HG03095 (cell line): ENCODE measurements around the gene GIT2.
"Not testable (repeated sequence)": the region's sequence is repeated elsewhere in the genome, so short reads cannot be mapped to it uniquely, and the experiment has no call there.

Experiments used
- ATAC-seq: cut with Tn5 transposase; IDR thresholded peaks from one replicate; pipeline ENCODE4 v1.9.1; 2021; ENCODE audit warnings: moderate library complexity; ENCODE audit not compliant: unreplicated experiment

The GIT2 gene

DNA sequence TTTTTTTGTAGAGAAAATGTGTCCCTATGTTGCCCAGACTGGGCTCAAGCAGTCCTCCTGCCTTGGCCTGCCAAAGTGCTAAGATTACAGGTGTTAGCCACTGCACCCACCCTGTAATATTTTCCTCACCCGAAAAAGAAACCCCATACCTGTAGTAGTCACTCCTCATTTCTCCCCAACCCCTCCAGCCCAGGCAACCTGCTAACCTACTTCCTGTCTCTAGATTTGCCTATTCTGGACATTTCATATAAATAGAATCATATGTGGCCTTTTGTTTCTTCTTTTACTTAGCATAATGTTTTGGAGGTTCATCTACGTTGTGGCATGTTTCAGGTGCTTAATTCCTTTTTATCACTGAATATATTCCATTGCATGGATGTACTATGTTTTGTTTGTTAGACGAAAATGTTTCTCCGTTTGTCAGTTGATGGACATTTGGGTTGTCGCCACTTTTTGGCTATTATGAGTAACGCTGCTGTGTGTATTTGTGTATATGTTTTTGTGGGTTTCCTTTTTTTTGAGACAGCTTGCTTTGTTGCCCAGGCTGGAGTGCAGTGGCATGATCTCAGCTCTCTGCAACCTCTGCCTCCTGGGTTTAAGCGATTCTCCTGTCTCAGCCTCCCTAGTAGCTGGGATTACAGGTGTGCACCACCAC is 9.3 kb upstream of the GIT2 start:
- peak; percentile 39 for ATAC-seq

DNA sequence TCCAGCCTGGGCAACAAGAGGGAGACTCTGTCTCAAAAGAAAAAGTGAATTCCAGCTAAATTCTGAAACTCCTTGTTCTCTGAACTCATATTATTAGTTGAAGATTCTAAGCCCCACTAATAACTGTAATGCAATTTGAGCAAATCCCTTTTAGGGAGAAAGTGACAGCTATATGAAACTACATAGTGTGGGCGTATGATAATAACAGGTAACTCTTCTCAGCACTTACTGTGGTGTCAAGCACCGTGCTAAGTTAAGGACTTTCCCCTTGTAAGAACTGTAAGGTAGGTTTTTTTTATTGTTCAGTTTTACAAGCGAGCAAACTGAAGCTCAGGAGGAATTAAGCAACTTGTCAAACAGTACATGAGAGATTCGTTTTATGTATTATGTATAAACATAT is 8.4 kb upstream of the GIT2 start:
- ATAC-seq = peak; percentile 61

DNA sequence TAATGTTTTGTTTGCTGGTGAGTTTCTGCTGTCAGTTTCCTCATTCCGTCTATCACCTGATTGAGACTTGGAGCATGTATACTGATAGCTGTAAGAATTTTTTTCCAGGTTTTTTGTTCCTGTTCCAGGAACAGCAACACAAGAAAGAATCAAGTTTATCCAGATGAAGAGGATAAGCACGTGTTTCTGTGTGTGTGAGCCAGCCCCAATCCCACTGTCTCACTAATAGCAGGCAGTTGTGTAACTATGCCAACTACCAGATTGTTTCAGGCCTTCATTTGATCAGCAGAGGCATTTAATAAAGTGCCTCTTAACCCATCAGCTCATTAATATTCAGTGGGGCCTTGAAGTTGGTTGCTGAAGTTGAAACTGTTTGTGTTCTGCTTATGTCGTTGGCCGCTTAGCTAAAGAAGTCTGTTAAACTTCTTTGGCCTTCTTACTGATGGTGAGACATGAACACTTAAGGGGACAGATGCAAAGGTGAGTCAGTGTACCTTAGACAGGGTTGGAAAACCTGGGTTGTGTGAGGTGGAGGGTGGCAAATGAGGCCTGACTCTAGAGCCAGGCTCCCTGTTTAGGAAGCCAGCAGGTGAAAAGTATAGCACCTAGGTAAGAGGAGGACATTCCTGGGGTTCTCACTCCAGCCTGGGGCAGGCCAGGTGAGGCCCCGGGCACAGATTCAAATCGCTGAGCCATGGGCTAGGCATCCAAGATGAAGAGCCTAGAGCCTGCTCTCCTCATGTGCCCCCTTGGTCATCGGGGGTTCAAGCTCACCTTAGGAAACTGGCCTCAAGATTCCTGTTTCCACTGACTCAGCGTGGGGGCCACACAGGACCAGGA is 6.7 kb upstream of the GIT2 start:
- no peak for ATAC-seq

GRCh38 chr12:110001596-110001995 is 5.4 kb upstream of the GIT2 start:
- ATAC-seq = no peak

DNA sequence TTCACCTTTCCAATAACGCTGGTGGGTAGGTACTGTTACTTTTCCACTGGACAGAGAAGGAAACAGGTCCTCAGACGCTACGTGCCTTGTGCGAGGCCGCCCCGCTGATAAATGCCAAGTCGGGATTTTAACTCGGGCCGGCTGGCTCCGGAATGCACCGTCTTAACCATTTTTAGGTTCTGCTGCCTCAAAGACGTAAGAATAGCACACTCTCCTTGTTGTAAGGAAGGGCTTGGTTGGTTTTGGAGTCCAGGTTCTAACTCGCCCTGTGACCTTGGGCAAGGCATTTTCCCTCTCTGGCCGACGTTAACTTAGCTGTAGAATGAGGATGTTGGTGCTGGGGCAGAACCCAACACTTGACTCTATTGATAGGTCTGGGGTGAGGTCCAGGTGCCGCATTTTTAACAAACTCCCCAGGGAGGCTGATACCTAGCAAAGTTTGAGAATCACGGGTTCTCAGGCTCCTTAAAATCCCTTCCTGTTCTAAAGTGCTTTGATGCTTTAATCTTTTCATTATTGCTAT is 3.9 kb upstream of the GIT2 start:
- no peak for ATAC-seq

DNA sequence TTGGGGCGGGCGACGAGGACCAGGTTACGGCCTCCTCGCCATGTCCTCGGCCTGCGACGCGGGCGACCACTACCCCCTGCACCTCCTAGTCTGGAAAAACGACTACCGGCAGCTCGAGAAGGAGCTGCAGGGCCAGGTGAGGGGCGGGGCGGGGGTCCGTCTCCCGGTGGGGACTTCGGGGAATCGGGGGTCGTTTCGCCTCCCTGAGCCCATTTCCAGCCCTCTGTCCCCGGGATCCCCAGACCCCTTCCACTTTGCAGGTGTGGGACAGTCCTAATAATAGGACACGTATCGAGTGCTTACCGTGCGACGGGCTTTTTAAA is 3.4 kb upstream of the GIT2 start:
- ATAC-seq = no peak

- ATAC-seq = peak; percentile 41
Observed at GRCh38 chr12:109998904-109999648, 2.9 kb upstream of the GIT2 start, which contains the start of gene ANKRD13A. TSS of gene ANKRD13A (plus strand) at chr12:109999430. CDS start at chr12:109999689, 259 bp downstream.

DNA sequence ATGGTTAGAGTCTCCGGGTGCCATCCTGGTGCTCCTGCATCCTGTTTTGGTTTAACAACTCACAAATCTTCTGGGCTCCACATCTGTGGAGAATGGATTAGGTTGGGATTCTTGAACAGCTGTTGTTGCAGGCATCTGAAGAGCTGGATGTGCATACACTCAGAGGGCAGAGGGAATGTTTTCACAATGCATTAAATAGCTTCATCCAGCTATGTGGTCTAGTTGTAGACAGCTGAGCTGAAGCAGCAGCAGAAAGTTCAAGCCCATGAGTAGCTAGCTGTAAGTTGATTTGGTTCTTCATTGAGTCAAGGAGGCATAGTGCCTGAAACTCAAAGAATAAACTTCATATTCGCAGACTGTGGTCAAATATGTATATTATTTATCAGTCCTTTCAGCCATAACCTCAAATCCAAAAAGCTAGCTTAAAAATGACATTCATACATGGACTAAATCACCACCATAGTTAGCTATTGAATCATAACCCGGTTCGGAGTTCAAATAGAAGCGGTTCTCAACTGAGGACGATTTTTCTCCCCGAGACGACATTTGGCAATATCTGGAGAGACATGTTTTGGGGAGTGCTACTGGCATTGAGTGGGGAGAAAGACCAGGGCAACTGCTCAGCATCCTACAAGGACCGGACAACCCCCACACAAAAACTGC is 2.2 kb upstream of the GIT2 start:
- no peak for ATAC-seq

DNA sequence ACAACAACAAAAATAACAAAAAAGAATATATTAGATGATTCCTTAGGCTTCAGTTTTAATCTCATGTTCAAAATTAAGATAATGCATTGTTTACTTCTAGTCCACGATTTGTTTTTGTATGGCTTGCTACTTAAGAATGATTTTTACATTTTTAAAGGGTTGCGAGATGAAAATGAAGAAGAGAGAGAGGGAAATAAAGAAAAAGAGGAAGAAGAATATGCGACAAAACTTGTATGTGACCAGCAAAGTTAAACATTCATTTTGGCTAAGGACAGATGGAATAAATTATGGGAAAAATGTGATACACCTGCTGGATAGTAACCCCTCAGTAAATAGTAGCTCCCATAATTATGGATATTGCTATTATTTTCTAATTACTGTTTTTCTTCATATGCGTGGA is 1.2 kb upstream of the GIT2 start:
- ATAC-seq = no peak

GRCh38 chr12:109996483-109996853 is 300 bp upstream of the GIT2 start:
- no peak for ATAC-seq

DNA sequence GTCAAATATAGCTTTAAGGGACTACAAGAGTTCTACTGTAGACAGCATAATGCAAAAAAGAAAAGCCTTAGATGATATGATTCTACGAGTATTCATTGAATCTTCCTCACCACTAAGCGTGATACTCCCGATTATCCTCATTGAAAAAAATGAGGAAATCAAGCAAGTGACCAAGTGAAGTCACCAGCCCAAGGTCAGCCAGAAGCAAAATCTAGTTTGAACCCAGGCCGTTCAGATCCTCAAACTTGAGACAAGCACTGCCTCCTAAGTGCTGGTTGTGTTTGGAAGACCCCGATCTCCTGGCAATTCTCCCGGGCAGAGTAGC is 845 bp downstream of the GIT2 start:
- ATAC-seq = no peak

- ATAC-seq = no peak
Observed at GRCh38 chr12:109994401-109995175, 1.6 kb downstream of the GIT2 start.

DNA sequence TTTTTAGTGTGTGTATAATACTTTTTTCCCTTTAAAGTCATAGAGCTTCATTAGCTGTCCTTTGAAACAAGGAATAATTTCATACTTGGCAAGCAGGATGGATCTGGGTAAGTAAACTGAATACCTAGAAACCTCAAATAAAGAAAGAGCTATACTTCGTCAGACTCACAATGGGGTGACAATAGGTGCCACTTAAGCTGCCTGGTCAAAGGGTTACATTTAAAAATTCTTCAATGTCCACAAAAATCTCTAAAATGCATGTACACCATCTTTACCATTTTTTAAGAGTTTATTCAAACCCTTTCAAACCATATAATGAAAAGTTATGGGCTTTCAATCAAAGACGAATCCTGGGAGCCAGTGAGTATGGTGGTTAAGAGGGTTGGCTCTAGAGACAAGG is 3.1 kb downstream of the GIT2 start:
- ATAC-seq = no peak

DNA sequence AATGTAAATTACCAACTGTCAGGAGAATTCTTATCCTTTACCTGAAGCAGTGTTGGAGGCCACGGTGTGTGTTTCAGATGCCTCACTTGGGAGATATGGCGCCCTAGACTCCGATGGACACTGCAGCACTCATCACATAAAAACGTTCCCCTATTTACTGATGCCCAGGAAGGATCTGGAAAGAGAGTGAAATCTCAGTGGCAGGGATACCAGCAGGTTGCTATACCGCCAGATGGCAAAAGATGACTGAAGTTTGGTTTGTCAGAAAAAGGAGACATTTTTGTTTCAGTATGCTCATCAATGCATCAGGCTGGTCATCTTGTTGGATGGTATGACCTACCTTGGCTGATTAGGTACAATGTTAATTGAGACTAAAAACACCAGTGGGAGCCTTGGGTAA is 4.6 kb downstream of the GIT2 start:
- ATAC-seq = no peak

DNA sequence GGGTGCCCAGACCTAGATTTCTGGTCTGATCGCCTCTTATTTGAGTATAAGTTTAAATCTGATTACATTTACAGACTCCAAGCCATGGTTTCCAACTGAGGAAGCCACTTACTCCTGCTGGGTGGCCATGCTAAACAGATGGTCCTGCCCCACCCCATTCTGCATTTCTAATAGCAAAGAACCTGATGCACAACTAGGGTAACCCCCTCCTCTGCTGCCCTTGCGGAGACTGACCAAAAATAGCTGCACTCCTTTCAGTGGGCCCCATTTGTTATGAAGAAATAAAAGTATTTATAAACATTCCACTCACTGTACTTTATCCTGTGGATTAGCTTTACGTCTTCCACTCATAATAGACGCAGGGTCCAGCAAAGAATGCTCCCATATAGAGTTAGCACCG is 6.8 kb downstream of the GIT2 start:
- no peak for ATAC-seq

GRCh38 chr12:109988903-109989302 is 7.3 kb downstream of the GIT2 start:
- ATAC-seq = no peak

GRCh38 chr12:109988274-109988673 is 7.9 kb downstream of the GIT2 start:
- no peak for ATAC-seq

DNA sequence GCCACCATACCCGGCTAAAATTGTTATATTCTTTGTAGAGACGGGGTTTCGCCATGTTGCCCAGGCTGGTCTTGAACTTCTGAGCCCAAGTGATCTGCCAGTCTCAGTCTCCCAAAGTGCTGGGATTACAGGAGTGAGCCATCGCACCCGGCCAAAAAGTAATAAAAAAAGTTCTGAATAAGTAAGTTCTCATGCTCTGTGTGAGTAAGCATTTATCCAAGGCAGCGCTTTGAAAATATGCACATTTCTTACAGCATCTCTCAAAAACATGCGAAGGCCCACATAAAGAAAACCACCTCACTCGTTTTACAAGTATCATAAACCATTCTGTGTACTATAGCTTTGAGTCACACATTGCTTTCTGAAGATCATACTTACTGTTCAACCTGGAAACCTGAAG is 8.6 kb downstream of the GIT2 start:
- ATAC-seq = no peak

DNA sequence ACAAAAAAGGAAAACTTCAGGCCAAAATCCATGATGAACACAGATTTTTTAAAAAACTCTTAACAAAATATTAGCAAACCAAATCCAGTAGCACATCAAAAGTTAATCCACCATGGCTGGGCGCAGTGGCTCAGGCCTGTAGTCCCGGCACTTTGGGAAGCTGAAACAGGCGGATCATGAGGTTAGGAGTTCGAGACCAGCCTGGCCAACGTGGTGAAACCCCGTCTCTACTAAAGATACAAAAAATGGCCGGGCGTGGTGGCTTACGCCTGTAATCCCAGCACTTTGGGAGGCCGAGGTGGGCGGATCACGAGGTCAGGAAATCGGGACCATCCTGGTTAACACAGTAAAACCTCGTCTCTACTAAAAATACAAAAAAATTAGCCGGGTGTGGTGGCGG is 9.9 kb downstream of the GIT2 start:
- ATAC-seq = not testable (repeated sequence)

DNA sequence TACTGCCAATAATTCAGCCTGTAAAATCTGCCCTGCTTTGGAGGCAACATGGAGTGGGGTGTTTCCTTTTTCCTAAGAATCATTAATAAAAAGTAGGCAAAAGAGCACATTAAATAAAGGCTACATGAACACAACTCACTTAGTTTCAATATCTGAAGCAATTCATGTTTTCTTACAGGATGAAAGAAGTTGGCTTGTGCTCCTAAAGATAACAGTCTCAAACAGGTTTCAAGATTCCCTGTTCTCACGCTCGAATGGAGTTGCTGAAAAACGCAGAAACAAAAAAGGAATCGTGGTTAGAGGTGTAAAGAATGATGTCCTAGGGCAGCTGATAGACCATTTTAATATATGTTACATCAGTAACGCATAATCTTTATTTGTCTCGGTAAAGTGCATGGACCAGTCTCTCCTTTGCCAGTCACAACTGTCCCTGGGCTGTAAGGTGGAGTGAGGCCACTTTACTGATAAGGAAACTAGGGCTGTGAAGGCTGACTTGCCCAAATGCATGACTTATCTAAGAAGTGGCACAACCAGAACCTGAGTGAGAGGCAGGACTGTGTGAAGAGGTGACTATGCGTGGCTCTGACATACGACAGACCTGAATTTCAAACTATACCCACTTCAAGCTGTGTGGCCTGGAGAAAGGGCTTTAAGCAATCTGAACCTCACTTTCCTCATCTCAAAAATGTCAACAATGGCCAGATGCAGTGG is 12.6 kb downstream of the GIT2 start:
- ATAC-seq = no peak
